HG02870 (cell line): Measurements from ENCODE around the gene GOLGB1.

ENCODE experiments used
- ATAC-seq: cut with Tn5 transposase; IDR thresholded peaks from one replicate; pipeline ENCODE4 v1.9.1; 2021; ENCODE audit warnings: mild to moderate bottlenecking, moderate library complexity; ENCODE audit not compliant: unreplicated experiment

The GOLGB1 gene

DNA sequence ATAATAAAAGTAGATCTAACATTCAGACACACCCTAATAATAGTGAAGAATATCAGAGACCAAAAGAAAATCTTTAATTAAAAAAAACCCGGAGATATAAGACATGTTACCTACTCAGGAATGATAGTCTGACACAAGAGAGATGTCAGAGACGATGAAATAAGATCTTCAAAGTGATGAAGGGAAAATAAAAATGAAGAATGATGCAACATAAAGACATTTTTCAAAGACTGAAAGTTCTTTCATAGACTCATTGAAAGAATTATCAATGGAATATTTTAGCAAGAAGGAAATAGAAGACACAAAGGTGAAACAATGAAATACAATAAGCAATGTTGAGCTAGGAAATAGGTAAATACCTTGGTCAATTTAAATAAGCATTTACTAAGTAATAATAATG is 108.4 kb downstream of the GOLGB1 start:
- no peak for ATAC-seq

DNA sequence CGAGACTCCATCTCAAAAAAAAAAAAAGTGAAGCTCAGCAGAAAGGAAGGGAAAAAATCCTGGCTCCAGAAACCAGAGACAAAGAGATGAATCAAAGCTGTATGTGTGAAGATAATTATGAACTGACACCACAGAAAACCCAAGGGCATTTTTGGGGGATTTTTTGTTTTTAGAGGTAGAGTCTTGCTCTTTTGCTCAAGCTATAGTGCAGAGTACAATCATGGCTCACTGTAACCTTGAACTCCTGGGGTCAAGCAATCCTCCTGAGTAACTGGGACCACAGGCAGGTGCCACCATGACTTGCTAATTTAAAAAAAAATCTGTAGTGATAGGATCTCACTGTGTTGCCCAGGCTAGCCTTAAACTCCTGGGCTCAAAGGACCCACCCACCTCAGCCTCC is 111.6 kb downstream of the GOLGB1 start:
- no peak for ATAC-seq

GRCh38 chr3:121630355-121630754 is 119.2 kb downstream of the GOLGB1 start:
- ATAC-seq, result no peak

GRCh38 chr3:121629601-121630000 is 119.9 kb downstream of the GOLGB1 start:
- ATAC-seq, result no peak

DNA sequence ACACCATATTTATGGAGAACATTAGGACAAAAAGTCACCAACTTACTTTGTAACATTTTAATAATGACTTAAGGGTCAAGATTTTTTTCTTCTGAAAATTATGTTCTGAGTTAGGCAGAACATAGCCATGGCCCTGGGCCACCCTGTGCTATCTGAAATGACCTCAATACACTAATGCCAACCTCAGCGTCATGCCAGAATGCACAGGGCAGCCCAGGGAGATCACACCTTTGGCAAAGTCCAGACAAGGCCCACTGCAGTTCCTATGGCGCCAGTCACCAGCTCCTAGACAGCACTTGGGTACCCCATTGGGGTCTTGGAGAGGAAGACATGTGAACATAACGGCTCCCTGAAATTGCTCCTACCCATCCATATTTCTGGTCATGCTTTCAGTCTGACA is 121.9 kb downstream of the GOLGB1 start:
- no peak for ATAC-seq

DNA sequence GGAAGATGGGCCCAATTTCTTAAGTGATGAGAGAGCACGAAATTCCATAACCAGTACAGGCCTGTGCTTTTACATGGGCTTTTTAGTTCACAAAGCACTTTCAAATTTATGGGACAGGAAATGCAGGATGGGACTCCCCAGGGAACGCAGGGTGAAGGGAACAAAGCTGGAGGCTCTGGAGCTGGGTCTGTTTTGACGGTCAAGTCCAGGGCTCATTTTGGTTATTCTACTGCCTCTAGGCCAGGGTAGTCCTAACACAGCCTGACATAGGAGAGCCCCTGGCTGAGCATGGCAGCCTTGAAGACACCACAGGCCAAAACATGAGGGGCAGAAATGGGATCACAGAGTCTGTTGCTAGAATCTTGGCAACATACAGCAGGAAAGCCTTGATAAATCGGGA is 122.3 kb downstream of the GOLGB1 start:
- no peak for ATAC-seq

DNA sequence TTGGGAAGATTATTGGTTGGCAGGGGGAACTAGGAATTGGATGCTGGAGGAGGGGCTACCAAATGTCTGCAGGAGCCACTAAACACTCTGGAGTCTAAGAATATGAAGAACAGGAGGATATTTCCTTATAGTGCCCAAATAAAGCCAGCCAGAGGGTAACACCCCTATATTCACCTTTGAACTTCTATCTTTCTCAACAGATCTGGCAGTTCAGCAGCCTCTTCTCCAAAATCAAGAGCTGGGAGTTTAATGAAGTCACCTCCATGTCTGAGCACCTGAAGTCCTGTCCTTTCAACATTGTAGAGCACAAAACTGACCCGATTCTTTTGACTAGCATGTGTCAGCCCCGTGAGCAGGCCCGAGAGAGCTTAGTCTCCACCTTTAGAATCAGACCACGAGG is 123.0 kb downstream of the GOLGB1 start:
- ATAC-seq, result no peak

- ATAC-seq, result no peak
Measured at GRCh38 chr3:121624147-121624899, 125.2 kb downstream of the GOLGB1 start.

DNA sequence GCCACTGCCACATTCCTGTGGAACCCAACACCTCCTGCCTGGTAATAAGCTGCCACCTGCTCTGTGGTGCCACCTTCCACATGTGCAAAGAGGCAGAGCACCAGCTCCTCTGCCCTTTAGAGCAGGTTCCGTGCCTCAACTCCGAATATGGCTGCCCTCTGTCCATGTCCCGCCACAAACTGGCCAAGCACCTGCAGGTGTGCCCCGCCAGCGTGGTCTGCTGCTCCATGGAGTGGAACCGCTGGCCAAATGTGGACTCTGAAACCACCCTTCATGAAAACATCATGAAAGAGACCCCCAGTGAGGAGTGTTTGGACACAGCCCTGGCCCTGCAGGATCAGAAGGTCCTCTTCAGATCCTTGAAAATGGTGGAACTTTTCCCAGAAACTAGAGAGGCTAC is 128.1 kb downstream of the GOLGB1 start:
- ATAC-seq, result no peak

DNA sequence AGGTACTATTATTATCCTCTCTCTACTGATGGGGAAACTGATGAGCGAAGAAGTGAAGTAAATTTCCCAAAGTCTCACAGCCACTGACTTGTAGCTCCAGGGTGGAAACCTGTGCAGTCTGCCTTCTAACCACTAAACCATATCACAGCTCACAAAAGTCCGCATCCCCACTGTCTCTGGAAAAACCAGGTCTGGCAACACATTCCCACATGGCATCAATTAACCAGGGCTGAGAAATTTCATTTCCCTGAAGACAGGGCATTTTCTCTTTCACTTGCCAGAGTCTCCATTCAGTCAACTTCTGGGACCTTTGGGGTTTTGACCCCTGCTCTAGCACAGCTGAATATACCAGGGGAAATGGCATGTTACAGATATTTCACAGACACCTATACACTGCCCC is 129.8 kb downstream of the GOLGB1 start:
- no peak for ATAC-seq
